ENCODE measurements around the gene ZIC2. TPM values are rescaled to one million over a fixed set of nuclear protein-coding genes. Genes with fewer than 3 reads are reported as not detected.

The ZIC2 gene
- total and polyA plus RNA-seq, 2 of the 8 experiments (the other 6 are each of a cell fraction or from before 2014, with no cell fraction given), result 53.2 to 372 TPM

GRCh38 chr13:99978799-99979452 lies 2.7 kb upstream of the ZIC2 start:
- Histone ChIP-seq H3K4ac (replicated peaks; ENCODE audit: insufficient read length, low read depth, low read length) (peak overlapping the region; percentile 10), H3K9me3 (ENCODE audit: insufficient read depth in 2 of 2, low read depth in 1 of 2, low read length in 1 of 2) (no peaks in the 10 kb centered on the region; a peak in 1 of 4 replicates), H3K4me3 (ENCODE audit: extremely low read depth in 1 of 4, insufficient read depth in 2 of 4, low read depth in 3 of 4, low read length in 4 of 4) (peak overlapping the region; percentile 73 to 94 (median 87)), H3K18ac (ENCODE audit: extremely low read depth, low read length) (peak overlapping the region; percentile 91), H3K23ac (ENCODE audit: insufficient read length) (no peak overlapping the region), H3K36me3 (ENCODE audit: control insufficient read depth in 2 of 4, insufficient read depth in 4 of 4, low read length in 3 of 4) (peaks cover 11 to 20% (median 15%) of the 10 kb centered on the region in 4 experiments; a peak in 6 of 8 replicates), H2BK120ac (replicated peaks; ENCODE audit: low read depth, low read length) (no peak overlapping the region), H2BK5ac (ENCODE audit: low read depth, low read length) (peak overlapping the region; percentile 81; the same call in 1 of the 2 replicates), H2AFZ (ENCODE audit: low read length) (no peak overlapping the region), H3K9ac (replicated peaks in 1 of 4; ENCODE audit: extremely low read depth in 1 of 4, low read depth in 3 of 4, low read length in 3 of 4) (peak overlapping the region in 3 of 4 experiments; percentile 76 to 88 (median 82); a peak in 6 of 7 replicates), H3K4me2 (ENCODE audit: insufficient read depth in 1 of 2, low read depth in 2 of 2, low read length in 2 of 2) (peak overlapping the region; percentile 73 to 91), H3K14ac (ENCODE audit: insufficient read length) (no peak overlapping the region), H3K27me3 (replicated peaks in 1 of 4; ENCODE audit: control insufficient read depth in 3 of 4, extremely low read depth in 1 of 4, insufficient read depth in 3 of 4, low read length in 3 of 4) (peaks cover 0 to 16% (median 4%) of the 10 kb centered on the region in 4 experiments; a peak in 4 of 7 replicates), H3K79me1 (ENCODE audit: low read depth, low read length) (no peaks in the 10 kb centered on the region; the same call in 1 of the 2 replicates), H2BK15ac (ENCODE audit: low read length) (no peak overlapping the region), H4K5ac (ENCODE audit: insufficient read length, low read depth, low read length) (no peak overlapping the region), H3K23me2 (ENCODE audit: low read depth, low read length) (peaks cover 28% of the 10 kb centered on the region), H2BK12ac (ENCODE audit: low read depth, low read length) (peak overlapping the region; percentile 90; the same call in 1 of the 2 replicates), H4K20me1 (replicated peaks in 1 of 2; ENCODE audit: control insufficient read depth in 1 of 2, insufficient read depth in 2 of 2, low read length in 2 of 2) (peaks cover 11 to 15% of the 10 kb centered on the region in 2 experiments), H3K79me2 (ENCODE audit: control insufficient read depth in 1 of 2, insufficient read depth in 2 of 2, low read length in 2 of 2) (peaks cover 15 to 41% of the 10 kb centered on the region in 2 experiments), H3K27ac (ENCODE audit: low read depth, low read length) (no peak overlapping the region), H2BK20ac (ENCODE audit: low read length) (no peak overlapping the region), H2AK5ac (ENCODE audit: low read depth, low read length) (no peak overlapping the region), H4K8ac (ENCODE audit: extremely low read depth, insufficient read depth, low read length) (peak overlapping the region; percentile 95; the same call in 1 of the 2 replicates), H3K56ac (replicated peaks; ENCODE audit: insufficient read length, low read depth, low read length) (peak overlapping the region; percentile 55), H3K4me1 (replicated peaks in 1 of 4; ENCODE audit: control insufficient read depth in 3 of 4, insufficient read depth in 4 of 4, low read length in 3 of 4) (peaks cover 0 to 25% (median 23%) of the 10 kb centered on the region in 4 experiments; a peak in 6 of 7 replicates), H4K91ac (replicated peaks; ENCODE audit: insufficient read length, low read length) (peak overlapping the region; percentile 18)
- CTCF ChIA-PET (ENCODE audit: partially characterized antibody), result interaction anchor here (0.6 kb wide), 1 partner anchor 33 kb away, joined by 3 read pairs; no protein-coding TSS in a partner anchor
- FAIRE-seq (peak; percentile 50), DNase-seq (ENCODE audit: low read depth in 1 of 2, low spot score in 2 of 2) (peak in 1 of 2 experiments; percentile 84)
- 2% methylated on average over 18 of the region's 18 CpGs; no CpG with 5 or more reads in 1 of the 2 experiments for WGBS, 2 experiments (ENCODE audit: extremely low coverage in 1 of 2, insufficient coverage in 1 of 2, insufficient read length in 1 of 2, insufficient replicate concordance in 2 of 2, low coverage in 1 of 2, low lambda C conversion rate in 2 of 2, missing lambda C conversion rate in 1 of 2)
- POLR2A ChIA-PET (ENCODE audit: partially characterized antibody), result interaction anchor here (0.6 to 11.2 kb wide), 10 partner anchors 8 to 478 kb away, joined by 3 to 145 read pairs (median 6); partner anchors contain the start of gene ZIC5
- TF ChIP-seq EZH2 (IDR thresholded peaks at IDR 0.05; ENCODE audit: low read depth, low read length, severe bottlenecking) (peak; percentile 17), KDM4A (IDR thresholded peaks at IDR 0.05; ENCODE audit: low read depth, low read length, severe bottlenecking) (no peak), POLR2A (IDR thresholded peaks at IDR 0.05; ENCODE audit: control extremely low read depth in 1 of 2, low read depth in 2 of 2, low read length in 2 of 2) (peak in 1 of 2 experiments; percentile 69; a peak in 1 of 3 replicates), EP300 (IDR thresholded peaks at IDR 0.05; ENCODE audit: borderline replicate concordance in 1 of 2, low read depth in 2 of 2, low read length in 2 of 2) (peak in 1 of 2 experiments; percentile 63; a peak in 1 of 3 replicates), SRF (IDR thresholded peaks at IDR 0.05; ENCODE audit: low read depth, low read length) (no peak), JUN (IDR thresholded peaks at IDR 0.05; ENCODE audit: low read depth, low read length) (peak; percentile 72), TEAD4 (IDR thresholded peaks at IDR 0.05; ENCODE audit: low read depth, low read length) (peak; percentile 43; the same call in 1 of the 2 replicates), BRCA1 (IDR thresholded peaks at IDR 0.05; ENCODE audit: low read depth, low read length) (no peak), TAF7 (optimal IDR thresholded peaks at IDR 0.05; ENCODE audit: borderline replicate concordance, low read depth, low read length) (peak; percentile 58), SIRT6 (IDR thresholded peaks at IDR 0.05; ENCODE audit: low read length) (no peak), CHD2 (IDR thresholded peaks at IDR 0.05; ENCODE audit: low read length) (no peak), YY1 (IDR thresholded peaks at IDR 0.05; ENCODE audit: low read depth, low read length) (0 out of 2 replicates have a peak, but pooled peaks have one; percentile 52)
